ENCODE data around the gene EIF2B4. TPM values are rescaled to one million over a fixed set of nuclear protein-coding genes. Genes with fewer than 3 reads are reported as not detected.

Gene EIF2B4
- total and polyA plus RNA-seq, 8 donors = 30.7 to 61.4 (median 51.9) TPM

- Histone ChIP-seq H3K4me1 (peaks cover 0 to 5% of the 10 kb centered on the region in 2 donors), H3K27ac (no peak overlapping the region), H3K27me3 (no peaks in the 10 kb centered on the region), H3K9me3 (no peaks in the 10 kb centered on the region), H3K4me3 (no peak overlapping the region), H3K36me3 (peaks cover 0 to 42% of the 10 kb centered on the region in 2 donors)
- peak in 1 of 4 donors; percentile 23 for DNase-seq
- TF ChIP-seq, protein P1, sequence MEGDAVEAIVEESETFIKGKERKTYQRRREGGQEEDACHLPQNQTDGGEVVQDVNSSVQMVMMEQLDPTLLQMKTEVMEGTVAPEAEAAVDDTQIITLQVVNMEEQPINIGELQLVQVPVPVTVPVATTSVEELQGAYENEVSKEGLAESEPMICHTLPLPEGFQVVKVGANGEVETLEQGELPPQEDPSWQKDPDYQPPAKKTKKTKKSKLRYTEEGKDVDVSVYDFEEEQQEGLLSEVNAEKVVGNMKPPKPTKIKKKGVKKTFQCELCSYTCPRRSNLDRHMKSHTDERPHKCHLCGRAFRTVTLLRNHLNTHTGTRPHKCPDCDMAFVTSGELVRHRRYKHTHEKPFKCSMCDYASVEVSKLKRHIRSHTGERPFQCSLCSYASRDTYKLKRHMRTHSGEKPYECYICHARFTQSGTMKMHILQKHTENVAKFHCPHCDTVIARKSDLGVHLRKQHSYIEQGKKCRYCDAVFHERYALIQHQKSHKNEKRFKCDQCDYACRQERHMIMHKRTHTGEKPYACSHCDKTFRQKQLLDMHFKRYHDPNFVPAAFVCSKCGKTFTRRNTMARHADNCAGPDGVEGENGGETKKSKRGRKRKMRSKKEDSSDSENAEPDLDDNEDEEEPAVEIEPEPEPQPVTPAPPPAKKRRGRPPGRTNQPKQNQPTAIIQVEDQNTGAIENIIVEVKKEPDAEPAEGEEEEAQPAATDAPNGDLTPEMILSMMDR (IDR thresholded peaks at IDR 0.05) = no peak
- ATAC-seq = no peak
- intact Hi-C loops (cut with DNase I) = no loop called here
Measured at GRCh38 chr2:27315122-27315521, 55.0 kb downstream of the EIF2B4 start.

DNA sequence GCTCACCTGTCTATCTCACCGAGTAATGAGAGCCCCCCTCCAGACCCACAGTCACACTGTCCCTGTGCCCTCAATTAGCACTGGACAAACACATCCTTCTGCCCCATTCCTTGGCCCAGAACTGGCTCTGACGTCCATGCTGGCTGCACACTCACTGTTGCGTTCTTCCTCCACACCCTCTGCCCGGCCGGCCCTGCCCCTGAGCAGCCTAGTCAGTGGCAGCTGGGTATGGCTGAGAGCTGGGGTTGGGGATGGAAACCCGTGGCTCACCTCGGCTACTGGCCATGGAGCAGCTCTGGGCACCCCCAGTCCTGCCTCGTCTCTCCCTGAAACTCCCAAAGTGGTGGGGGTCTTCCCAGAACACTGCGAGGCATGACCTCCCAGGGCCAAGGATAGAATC is 55.4 kb downstream of the EIF2B4 start:
- Histone ChIP-seq H3K9me3 (no peaks in the 10 kb centered on the region), H3K27me3 (no peaks in the 10 kb centered on the region), H3K4me3 (no peak overlapping the region), H3K27ac (no peak overlapping the region), H3K4me1 (peaks cover 0 to 5% of the 10 kb centered on the region in 2 donors), H3K36me3 (peaks cover 0 to 46% of the 10 kb centered on the region in 2 donors)
- TF ChIP-seq, protein P1 (IDR thresholded peaks at IDR 0.05) = no peak
- ATAC-seq (no peak), DNase-seq (peak in 1 of 4 donors; percentile 56)
- intact Hi-C loops (cut with DNase I) = no loop called here

Other genes with a start within 250 kb of the EIF2B4 start
- gene ABHD1, start 246.5 kb downstream of the EIF2B4 start, total RNA-seq = not detected
- gene ABHD1, start 246.5 kb downstream of the EIF2B4 start, polyA plus RNA-seq (ENCODE audit: insufficient read length in 6 of 6) = 1 to 10 TPM in 3 of 6 donors, under 1 TPM in 3; 0.69 to 1.3 (median 1.0) TPM
- 10 to 100 TPM; 50.8 to 65.3 TPM for gene PREB, start 235.7 kb downstream of the EIF2B4 start, total RNA-seq
- gene PREB, start 235.7 kb downstream of the EIF2B4 start, polyA plus RNA-seq (ENCODE audit: insufficient read length in 6 of 6) = 10 to 100 TPM; 34.3 to 45.7 (median 38.2) TPM
- not detected for gene PRR30, start 230.9 kb downstream of the EIF2B4 start, total RNA-seq
- not detected for gene PRR30, start 230.9 kb downstream of the EIF2B4 start, polyA plus RNA-seq (ENCODE audit: insufficient read length in 6 of 6)
- gene TCF23, start 221.3 kb downstream of the EIF2B4 start, total RNA-seq = under 1 TPM; 0.08 to 0.50 TPM
- under 1 TPM; 0.06 to 0.21 (median 0.08) TPM for gene TCF23, start 221.3 kb downstream of the EIF2B4 start, polyA plus RNA-seq (ENCODE audit: insufficient read length in 6 of 6)
- gene ATRAID, start 158.3 kb downstream of the EIF2B4 start, total RNA-seq = 100 to 1,000 TPM in 1 of 2 donors, 10 to 100 TPM in 1; 87.5 to 102 TPM
- 100 to 1,000 TPM; 126 to 141 (median 130) TPM for gene ATRAID, start 158.3 kb downstream of the EIF2B4 start, polyA plus RNA-seq (ENCODE audit: insufficient read length in 6 of 6)
- 10 to 100 TPM; 27.3 to 43.7 TPM for gene SLC5A6, start 158.1 kb downstream of the EIF2B4 start, total RNA-seq
- gene SLC5A6, start 158.1 kb downstream of the EIF2B4 start, polyA plus RNA-seq (ENCODE audit: insufficient read length in 6 of 6) = 10 to 100 TPM; 24.1 to 47.2 (median 31.7) TPM
- gene CAD, start 153.0 kb downstream of the EIF2B4 start, total RNA-seq = 10 to 100 TPM; 31.1 to 51.2 TPM
- 10 to 100 TPM; 39.0 to 52.8 (median 44.9) TPM for gene CAD, start 153.0 kb downstream of the EIF2B4 start, polyA plus RNA-seq (ENCODE audit: insufficient read length in 6 of 6)
- under 1 TPM; 0.39 to 0.64 TPM for gene SLC30A3, start 107.3 kb downstream of the EIF2B4 start, total RNA-seq
- gene SLC30A3, start 107.3 kb downstream of the EIF2B4 start, polyA plus RNA-seq (ENCODE audit: insufficient read length in 6 of 6) = under 1 TPM; 0.26 to 0.69 (median 0.48) TPM
- not detected for gene DNAJC5G, start 94.9 kb downstream of the EIF2B4 start, total RNA-seq
- gene DNAJC5G, start 94.9 kb downstream of the EIF2B4 start, polyA plus RNA-seq (ENCODE audit: insufficient read length in 6 of 6) = under 1 TPM; 0.19 to 0.41 (median 0.30) TPM
- under 1 TPM in 1 of 2 donors, not detected in 1; 0.17 TPM for gene TRIM54, start 87.9 kb downstream of the EIF2B4 start, total RNA-seq
- gene TRIM54, start 87.9 kb downstream of the EIF2B4 start, polyA plus RNA-seq (ENCODE audit: insufficient read length in 6 of 6) = under 1 TPM in 5 of 6 donors, not detected in 1; 0.07 to 0.14 (median 0.09) TPM
- 1 to 10 TPM; 1.5 to 2.6 TPM for gene UCN, start 61.9 kb downstream of the EIF2B4 start, total RNA-seq
- 1 to 10 TPM; 1.3 to 2.4 (median 1.8) TPM for gene UCN, start 61.9 kb downstream of the EIF2B4 start, polyA plus RNA-seq (ENCODE audit: insufficient read length in 6 of 6)
- gene MPV17, start 47.2 kb downstream of the EIF2B4 start, total RNA-seq = 100 to 1,000 TPM in 1 of 2 donors, 10 to 100 TPM in 1; 96.4 to 103 TPM
- 100 to 1,000 TPM in 1 of 6 donors, 10 to 100 TPM in 5; 91.6 to 106 (median 99.0) TPM for gene MPV17, start 47.2 kb downstream of the EIF2B4 start, polyA plus RNA-seq (ENCODE audit: insufficient read length in 6 of 6)
- 10 to 100 TPM; 45.2 to 54.5 TPM for gene GTF3C2, start 13.6 kb downstream of the EIF2B4 start, total RNA-seq
- 10 to 100 TPM; 63.3 to 71.7 (median 68.1) TPM for gene GTF3C2, start 13.6 kb downstream of the EIF2B4 start, polyA plus RNA-seq (ENCODE audit: insufficient read length in 6 of 6)
- 100 to 1,000 TPM in 1 of 2 donors, 10 to 100 TPM in 1; 91.0 to 121 TPM for gene SNX17, start 278 bp upstream of the EIF2B4 start, total RNA-seq
- 100 to 1,000 TPM in 3 of 6 donors, 10 to 100 TPM in 3; 93.1 to 113 (median 102) TPM for gene SNX17, start 278 bp upstream of the EIF2B4 start, polyA plus RNA-seq (ENCODE audit: insufficient read length in 6 of 6)
- 10 to 100 TPM; 16.4 to 17.2 TPM for gene ZNF513, start 10.4 kb upstream of the EIF2B4 start, total RNA-seq
- gene ZNF513, start 10.4 kb upstream of the EIF2B4 start, polyA plus RNA-seq (ENCODE audit: insufficient read length in 6 of 6) = 10 to 100 TPM; 12.8 to 18.8 (median 15.8) TPM
- 10 to 100 TPM; 55.5 to 66.5 TPM for gene PPM1G, start 39.3 kb upstream of the EIF2B4 start, total RNA-seq
- gene PPM1G, start 39.3 kb upstream of the EIF2B4 start, polyA plus RNA-seq (ENCODE audit: insufficient read length in 6 of 6) = 10 to 100 TPM; 72.1 to 88.0 (median 81.1) TPM
- 10 to 100 TPM; 81.6 to 85.4 TPM for gene NRBP1, start 58.3 kb upstream of the EIF2B4 start, total RNA-seq
- 100 to 1,000 TPM; 119 to 137 (median 123) TPM for gene NRBP1, start 58.3 kb upstream of the EIF2B4 start, polyA plus RNA-seq (ENCODE audit: insufficient read length in 6 of 6)
- gene KRTCAP3, start 72.0 kb upstream of the EIF2B4 start, total RNA-seq = 10 to 100 TPM; 34.0 to 45.6 TPM
- 10 to 100 TPM; 12.0 to 17.8 (median 14.7) TPM for gene KRTCAP3, start 72.0 kb upstream of the EIF2B4 start, polyA plus RNA-seq (ENCODE audit: insufficient read length in 6 of 6)
- 10 to 100 TPM; 21.0 to 23.8 TPM for gene IFT172, start 119.4 kb upstream of the EIF2B4 start, total RNA-seq
- 10 to 100 TPM; 42.8 to 65.3 (median 55.6) TPM for gene IFT172, start 119.4 kb upstream of the EIF2B4 start, polyA plus RNA-seq (ENCODE audit: insufficient read length in 6 of 6)
- 1 to 10 TPM; 4.4 to 8.0 TPM for gene FNDC4, start 124.9 kb upstream of the EIF2B4 start, total RNA-seq
- 10 to 100 TPM; 12.3 to 16.6 (median 14.0) TPM for gene FNDC4, start 124.9 kb upstream of the EIF2B4 start, polyA plus RNA-seq (ENCODE audit: insufficient read length in 6 of 6)
- under 1 TPM in 1 of 2 donors, not detected in 1; 0.37 TPM for gene GCKR, start 126.5 kb upstream of the EIF2B4 start, total RNA-seq
- gene GCKR, start 126.5 kb upstream of the EIF2B4 start, polyA plus RNA-seq (ENCODE audit: insufficient read length in 6 of 6) = 1 to 10 TPM in 4 of 6 donors, under 1 TPM in 2; 0.57 to 1.8 (median 1.3) TPM
- 10 to 100 TPM; 29.3 to 29.6 TPM for gene ZNF512, start 212.7 kb upstream of the EIF2B4 start, total RNA-seq
- 10 to 100 TPM; 78.8 to 93.5 (median 84.5) TPM for gene ZNF512, start 212.7 kb upstream of the EIF2B4 start, polyA plus RNA-seq (ENCODE audit: insufficient read length in 6 of 6)

Measured in left lung (tissue), 10 donors.